PC-3 (cell line): Measurements from ENCODE around the gene ABLIM2.

Source experiments
- EZH2 ChIP-seq: fragments of 300-600 bp; sonication (generic); IDR thresholded peaks from one replicate; pipeline ENCODE4 v1.6.1; 2017; ENCODE audit warnings: antibody characterized with exemption, mild to moderate bottlenecking, low read length; ENCODE audit not compliant: unreplicated experiment
- EZH2phosphoT487 ChIP-seq: fragments of 300-600 bp; sonication (generic); IDR thresholded peaks from 2 replicates; pipeline ENCODE4 v1.6.1; 2018; ENCODE audit warnings: mild to moderate bottlenecking, antibody characterized with exemption, low read length, borderline replicate concordance
- TF ChIP-seq, protein P1 (sequence below): fragments of 300-600 bp; sonication (generic); conservative IDR thresholded peaks from 2 replicates; pipeline ENCODE4 v1.5.1; 2017; ENCODE audit warnings: antibody characterized with exemption, low read depth, mild to moderate bottlenecking, low read length

DNA sequence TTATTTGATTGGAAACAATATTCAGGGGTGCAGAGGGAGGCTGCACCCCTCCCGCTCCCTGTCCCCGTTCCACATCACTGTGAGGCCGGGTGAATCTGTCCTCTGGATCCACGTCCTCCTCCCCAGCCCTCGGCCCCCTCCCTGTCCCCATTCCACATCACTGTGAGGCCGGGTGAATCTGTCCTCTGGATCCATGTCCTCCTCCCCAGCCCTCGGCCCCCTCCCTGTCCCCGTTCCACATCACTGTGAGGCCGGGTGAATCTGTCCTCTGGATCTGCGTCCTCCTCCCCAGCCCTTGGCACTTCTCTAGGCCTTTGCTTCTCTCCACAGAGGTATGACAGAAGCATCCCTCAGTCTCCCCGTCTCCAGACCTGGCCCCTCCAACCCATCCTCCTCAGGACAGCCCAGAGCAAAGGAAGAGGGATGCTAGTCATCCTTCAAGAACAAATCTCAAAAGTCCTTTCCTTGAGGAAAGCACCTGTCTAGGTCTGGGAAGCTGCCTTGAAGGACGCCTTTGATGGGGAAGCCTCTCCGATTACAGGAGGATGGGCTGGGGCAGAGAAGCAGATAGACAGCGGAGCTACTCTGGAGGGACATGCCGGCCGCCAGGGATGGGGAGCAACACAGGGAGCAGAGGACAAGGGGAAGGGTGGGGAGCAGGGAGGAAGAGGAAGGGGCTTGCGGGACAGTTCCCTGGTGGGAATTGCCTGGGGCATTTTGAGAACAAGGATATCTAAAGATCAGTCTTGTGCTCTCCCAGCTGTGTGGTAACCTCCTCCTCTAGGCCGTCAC lies 208.1 kb downstream of the ABLIM2 start:
- TF ChIP-seq, protein P1, sequence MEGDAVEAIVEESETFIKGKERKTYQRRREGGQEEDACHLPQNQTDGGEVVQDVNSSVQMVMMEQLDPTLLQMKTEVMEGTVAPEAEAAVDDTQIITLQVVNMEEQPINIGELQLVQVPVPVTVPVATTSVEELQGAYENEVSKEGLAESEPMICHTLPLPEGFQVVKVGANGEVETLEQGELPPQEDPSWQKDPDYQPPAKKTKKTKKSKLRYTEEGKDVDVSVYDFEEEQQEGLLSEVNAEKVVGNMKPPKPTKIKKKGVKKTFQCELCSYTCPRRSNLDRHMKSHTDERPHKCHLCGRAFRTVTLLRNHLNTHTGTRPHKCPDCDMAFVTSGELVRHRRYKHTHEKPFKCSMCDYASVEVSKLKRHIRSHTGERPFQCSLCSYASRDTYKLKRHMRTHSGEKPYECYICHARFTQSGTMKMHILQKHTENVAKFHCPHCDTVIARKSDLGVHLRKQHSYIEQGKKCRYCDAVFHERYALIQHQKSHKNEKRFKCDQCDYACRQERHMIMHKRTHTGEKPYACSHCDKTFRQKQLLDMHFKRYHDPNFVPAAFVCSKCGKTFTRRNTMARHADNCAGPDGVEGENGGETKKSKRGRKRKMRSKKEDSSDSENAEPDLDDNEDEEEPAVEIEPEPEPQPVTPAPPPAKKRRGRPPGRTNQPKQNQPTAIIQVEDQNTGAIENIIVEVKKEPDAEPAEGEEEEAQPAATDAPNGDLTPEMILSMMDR = no peak
- TF ChIP-seq EZH2 (no peak), EZH2phosphoT487 (no peak)
